ENCODE results near the gene SERGEF.

Gene SERGEF

DNA sequence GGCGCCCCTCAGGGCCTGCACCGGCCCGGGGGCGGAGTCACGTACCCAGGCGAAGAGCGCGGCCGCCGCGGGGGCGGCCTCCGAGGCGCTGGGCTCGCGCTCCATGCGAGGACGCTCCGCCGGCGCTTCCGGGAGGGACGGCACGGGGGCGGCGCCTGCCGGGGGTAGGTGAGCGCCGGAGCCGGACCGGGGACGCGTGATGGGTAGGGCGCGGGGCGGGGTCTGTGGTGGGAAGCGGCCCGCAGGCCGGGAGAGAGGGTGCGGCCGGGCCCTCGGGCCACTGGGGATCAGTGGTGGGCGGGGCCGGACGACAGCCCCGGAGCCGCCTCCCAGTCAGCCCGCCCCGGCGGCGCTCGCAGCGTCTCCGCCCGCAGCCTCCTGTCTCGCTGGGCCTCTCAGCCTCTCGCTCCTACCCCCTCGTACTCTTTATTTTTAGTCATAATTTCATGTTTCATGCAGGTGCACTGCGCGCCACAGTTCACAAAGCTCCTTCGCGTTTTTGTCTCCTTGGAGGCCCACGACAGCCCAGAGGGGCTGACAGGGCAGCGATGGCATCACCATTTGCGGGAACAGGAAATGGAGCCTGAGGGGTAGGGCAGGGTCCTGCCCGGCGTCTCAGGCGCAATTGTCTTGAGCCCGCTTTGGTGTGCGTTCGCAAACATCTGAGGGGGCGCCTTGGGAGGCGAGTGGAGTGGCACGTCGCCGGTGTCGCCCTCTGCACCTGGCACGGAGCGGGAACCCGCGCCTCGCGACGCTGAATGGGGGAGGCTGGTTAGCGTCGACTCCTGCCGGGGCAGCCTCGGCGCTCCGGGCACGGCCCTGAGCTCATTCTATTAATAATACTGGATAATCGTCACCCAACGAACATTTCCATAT lies at the start of gene SERGEF:
Gene SERGEF (minus strand): TSS at position 142 of the 876 bp plus-strand sequence. CDS start 37 bp downstream, at position 105.
- DNase-seq (ENCODE audit: low read depth): peak; percentile 32
- H3K4me3 ChIP-seq (ENCODE audit: control insufficient read depth, low read depth, low read length): peak within 1 kb of the TSS; percentile 89
- TF ChIP-seq, protein P1, sequence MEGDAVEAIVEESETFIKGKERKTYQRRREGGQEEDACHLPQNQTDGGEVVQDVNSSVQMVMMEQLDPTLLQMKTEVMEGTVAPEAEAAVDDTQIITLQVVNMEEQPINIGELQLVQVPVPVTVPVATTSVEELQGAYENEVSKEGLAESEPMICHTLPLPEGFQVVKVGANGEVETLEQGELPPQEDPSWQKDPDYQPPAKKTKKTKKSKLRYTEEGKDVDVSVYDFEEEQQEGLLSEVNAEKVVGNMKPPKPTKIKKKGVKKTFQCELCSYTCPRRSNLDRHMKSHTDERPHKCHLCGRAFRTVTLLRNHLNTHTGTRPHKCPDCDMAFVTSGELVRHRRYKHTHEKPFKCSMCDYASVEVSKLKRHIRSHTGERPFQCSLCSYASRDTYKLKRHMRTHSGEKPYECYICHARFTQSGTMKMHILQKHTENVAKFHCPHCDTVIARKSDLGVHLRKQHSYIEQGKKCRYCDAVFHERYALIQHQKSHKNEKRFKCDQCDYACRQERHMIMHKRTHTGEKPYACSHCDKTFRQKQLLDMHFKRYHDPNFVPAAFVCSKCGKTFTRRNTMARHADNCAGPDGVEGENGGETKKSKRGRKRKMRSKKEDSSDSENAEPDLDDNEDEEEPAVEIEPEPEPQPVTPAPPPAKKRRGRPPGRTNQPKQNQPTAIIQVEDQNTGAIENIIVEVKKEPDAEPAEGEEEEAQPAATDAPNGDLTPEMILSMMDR (IDR thresholded peaks at IDR 0.05; ENCODE audit: control insufficient read depth, insufficient read depth, low read depth, low read length, missing control alignments): no peak

DNA sequence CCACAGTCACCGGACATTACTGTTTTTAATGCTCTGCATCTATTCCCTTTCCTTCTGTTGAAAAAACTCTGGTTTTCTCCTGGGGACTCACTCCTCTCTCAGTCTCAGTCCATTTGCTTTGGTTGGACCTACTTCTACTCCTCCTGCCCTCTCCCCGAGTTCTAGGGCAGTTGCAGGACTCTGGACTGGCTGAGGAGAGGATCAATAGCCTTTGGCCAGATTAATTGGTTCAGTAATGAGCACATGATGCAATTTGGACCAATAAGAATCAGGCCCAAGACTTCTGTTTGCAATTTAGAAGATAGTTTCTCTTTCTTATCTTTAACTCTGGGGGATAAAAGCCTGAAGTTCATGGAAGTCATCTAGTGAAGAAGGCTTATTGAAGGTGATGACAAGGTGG lies 48.5 kb upstream of the SERGEF start:
- H3K4me3 ChIP-seq (ENCODE audit: control insufficient read depth, low read depth, low read length): no peak overlapping the region
- TF ChIP-seq, protein P1 (IDR thresholded peaks at IDR 0.05; ENCODE audit: control insufficient read depth, insufficient read depth, low read depth, low read length, missing control alignments): no peak
- DNase-seq (ENCODE audit: low read depth): no peak

DNA sequence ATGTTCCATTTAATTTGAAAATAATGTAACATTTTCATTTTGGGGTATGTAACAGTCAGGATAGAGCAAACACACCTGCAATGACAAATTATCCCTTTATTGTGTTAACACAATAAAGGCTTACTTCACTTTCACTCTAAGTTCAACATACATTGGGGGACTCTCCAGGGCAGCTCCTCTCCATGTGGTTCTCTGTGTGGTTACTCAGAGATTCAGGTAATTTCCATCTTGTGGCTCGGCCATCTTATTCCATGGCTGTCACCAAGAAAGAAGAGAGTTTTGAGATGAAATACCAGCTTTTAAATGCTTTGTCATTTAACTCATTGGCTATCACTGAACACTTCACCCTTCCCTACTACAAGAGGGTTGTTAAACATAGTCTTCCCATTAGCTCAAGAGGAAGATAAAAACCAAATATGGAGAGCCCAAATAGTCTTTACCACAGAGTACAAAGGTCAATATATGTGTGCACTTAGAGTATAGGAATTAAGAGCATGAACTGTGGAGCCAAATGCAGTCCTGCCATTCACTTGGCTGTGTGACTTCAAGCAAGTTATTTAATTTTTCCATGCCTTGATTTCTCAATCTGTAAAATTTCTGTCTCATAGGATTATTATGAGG lies 43.8 kb upstream of the SERGEF start:
- TF ChIP-seq, protein P1 (IDR thresholded peaks at IDR 0.05; ENCODE audit: control insufficient read depth, insufficient read depth, low read depth, low read length, missing control alignments): no peak
- DNase-seq (ENCODE audit: low read depth): no peak
- H3K4me3 ChIP-seq (ENCODE audit: control insufficient read depth, low read depth, low read length): no peak overlapping the region

DNA sequence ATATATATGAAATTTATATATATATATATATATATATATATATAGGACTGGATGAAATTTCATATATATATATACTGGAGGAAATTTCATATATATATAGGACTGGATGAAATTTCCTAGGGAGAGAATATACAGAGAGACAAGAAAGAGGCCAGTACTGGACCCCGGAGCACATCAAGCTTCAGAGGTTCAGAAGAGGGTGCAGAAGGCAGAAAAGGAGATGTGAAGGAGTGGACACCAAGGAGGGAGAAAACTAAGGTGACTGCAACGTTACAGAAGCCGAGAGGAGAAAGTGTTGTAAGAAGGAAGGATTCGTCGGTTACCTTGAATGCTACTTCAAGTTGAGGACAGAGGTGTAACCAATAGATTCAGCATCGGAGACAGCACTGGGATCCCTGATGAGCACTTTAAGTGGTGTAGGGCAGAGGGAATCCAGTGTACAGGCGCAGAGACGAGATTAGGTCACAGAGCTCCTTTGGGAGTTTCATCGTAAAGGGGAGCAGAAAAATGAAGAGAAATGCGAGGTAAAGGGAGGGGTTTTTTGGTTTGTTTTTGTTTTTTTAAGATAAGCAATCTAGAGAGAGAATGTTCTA lies 41.8 kb upstream of the SERGEF start:
- H3K4me3 ChIP-seq (ENCODE audit: control insufficient read depth, low read depth, low read length): no peak overlapping the region
- DNase-seq (ENCODE audit: low read depth): no peak
- TF ChIP-seq, protein P1 (IDR thresholded peaks at IDR 0.05; ENCODE audit: control insufficient read depth, insufficient read depth, low read depth, low read length, missing control alignments): no peak

DNA sequence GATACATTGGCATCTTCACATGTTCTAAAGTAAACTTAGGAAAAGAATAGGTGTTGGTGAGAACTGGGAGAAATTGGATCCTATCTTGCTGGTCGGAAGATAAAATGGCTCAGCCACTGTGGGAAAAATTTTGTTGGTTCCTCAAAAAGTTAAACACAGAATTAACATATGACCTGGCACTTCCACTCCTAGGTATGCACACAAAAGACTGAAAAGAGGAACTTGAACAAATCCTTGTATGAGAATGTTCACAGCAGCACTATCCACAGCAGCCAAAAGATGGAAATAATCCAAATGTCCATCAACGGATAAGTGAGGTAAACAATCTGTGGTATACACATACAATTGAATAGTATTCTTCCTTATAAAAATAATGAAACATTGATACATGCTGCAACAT lies 38.0 kb upstream of the SERGEF start:
- no peak overlapping the region for H3K4me3 ChIP-seq (ENCODE audit: control insufficient read depth, low read depth, low read length)
- TF ChIP-seq, protein P1 (IDR thresholded peaks at IDR 0.05; ENCODE audit: control insufficient read depth, insufficient read depth, low read depth, low read length, missing control alignments): no peak
- no peak for DNase-seq (ENCODE audit: low read depth)

DNA sequence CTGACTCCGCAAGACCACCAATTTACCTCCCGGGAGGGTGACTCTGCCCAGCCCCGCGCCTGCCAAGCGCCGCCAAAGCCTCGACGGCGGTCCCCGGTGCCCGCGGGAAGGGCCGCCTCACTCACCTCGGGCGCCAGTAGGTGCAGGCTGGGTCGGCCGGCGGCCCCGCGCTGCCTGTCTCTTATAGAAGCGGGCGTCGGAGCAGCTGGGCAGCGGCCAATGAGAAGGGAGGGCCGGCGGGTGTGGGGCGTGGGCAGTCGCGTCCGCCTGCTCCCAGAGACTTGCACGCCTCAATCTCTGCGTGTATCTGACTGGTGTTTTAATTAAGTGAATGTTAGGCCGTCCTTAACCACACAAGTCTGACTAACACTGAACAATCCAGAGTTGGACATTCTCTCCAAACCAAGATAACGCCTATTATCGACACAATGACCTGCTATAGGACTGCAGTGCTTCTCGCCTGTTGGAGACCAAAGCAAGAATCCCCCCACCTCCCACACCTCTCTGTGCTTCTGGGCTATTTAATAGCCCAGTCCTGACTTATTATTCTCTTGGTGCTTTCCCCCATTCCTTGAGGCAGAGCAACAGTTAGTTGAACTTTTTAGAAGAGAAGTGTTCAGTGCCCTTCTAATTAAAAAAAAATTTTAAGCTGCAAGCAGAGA lies 33.4 kb upstream of the SERGEF start, which contains the start of gene TPH1:
Gene TPH1 (minus strand): TSS at position 154 of the 662 bp plus-strand sequence. CDS start 5,507 bp downstream, outside the sequence.
- TF ChIP-seq, protein P1 (IDR thresholded peaks at IDR 0.05; ENCODE audit: control insufficient read depth, insufficient read depth, low read depth, low read length, missing control alignments): no peak
- DNase-seq (ENCODE audit: low read depth): peak; percentile 4
- H3K4me3 ChIP-seq (ENCODE audit: control insufficient read depth, low read depth, low read length): no peak within 1 kb of the TSS
